AG04449 (cell line): ENCODE results near the gene TLK2.
"Not testable (repeated sequence)": the region's sequence is repeated elsewhere in the genome, so short reads cannot be mapped to it uniquely, and the experiment has no call there.

Experiments
- CTCF ChIA-PET: fragments of 350-600 bp; formaldehyde crosslinking; extraction: SDS; loops from one replicate; lab custom pipeline; 2021; ENCODE audit warnings: antibody characterized with exemption; lab: Yijun Ruan, JAX
- POLR2A ChIA-PET: fragments of 400-600, 350-600 bp; formaldehyde crosslinking; extraction: SDS; loops from one replicate; lab custom pipeline; 2020; ENCODE audit warnings: antibody characterized with exemption, inconsistent platforms; lab: Yijun Ruan, JAX
- DNase-seq: peaks from one replicate; pipeline ENCODE4 v3.0.0-alpha.2; 2010; ENCODE audit warnings: low read depth, low spot score
- H3K4me3 ChIP-seq: 2 replicates; pipeline ENCODE4 v1.5.1; 2011; ENCODE audit warnings: low read depth, mild to moderate bottlenecking, control low read depth, low read length
- CTCF ChIP-seq: IDR thresholded peaks from one replicate; pipeline ENCODE4 v1.5.1; 2011; ENCODE audit warnings: mild to moderate bottlenecking, moderate library complexity, low read length, control low read depth, inconsistent platforms; ENCODE audit not compliant: insufficient read depth; ENCODE audit errors: missing control alignments

The TLK2 gene

DNA sequence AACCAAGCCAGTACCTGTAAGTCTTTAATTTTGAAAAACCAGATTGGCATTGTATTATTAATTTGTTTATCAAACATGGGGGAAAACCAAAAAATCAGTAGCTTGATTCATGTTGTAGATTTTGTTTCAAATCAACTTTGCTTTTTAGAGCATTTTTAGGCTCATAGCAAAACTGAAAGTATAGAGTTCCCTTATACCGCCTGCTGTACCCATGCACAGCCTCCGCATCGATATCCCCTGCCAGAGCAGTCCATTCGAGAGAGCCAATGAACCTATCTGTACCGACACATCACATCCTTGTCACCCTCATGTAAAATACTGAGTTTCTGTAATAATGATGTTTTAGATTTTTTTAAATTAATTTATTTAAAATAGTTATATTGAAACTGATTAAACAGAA lies 132.7 kb downstream of the TLK2 start:
- TF ChIP-seq CTCF: no peak
- H3K4me3 ChIP-seq: no peak overlapping the region
- no peak for DNase-seq
- POLR2A ChIA-PET: no interaction called here
- CTCF ChIA-PET: no interaction called here

- POLR2A ChIA-PET: no interaction called here
- no peak for TF ChIP-seq CTCF
- DNase-seq: no peak
- H3K4me3 ChIP-seq: no peak overlapping the region
- CTCF ChIA-PET: no interaction called here
These were observed 133.1 kb downstream of the TLK2 start for GRCh38 chr17:62611728-62612127.

GRCh38 chr17:62612289-62612688 lies 133.7 kb downstream of the TLK2 start:
- POLR2A ChIA-PET: not testable (repeated sequence)

GRCh38 chr17:62613095-62613494 lies 134.5 kb downstream of the TLK2 start:
- DNase-seq, H3K4me3 ChIP-seq: not testable (repeated sequence)
- ChIA-PET POLR2A (interaction anchor here (1.7 kb wide), 1 partner anchor 16 kb away, joined by 6 read pairs; no protein-coding TSS in a partner anchor), CTCF (interaction anchor here (1.3 kb wide), 1 partner anchor 12 kb away, joined by 4 read pairs; no protein-coding TSS in a partner anchor)

More at GRCh38 chr17:62612289-62612688, 133.7 kb downstream of the TLK2 start:
- DNase-seq, CTCF ChIA-PET, H3K4me3 ChIP-seq: not testable (repeated sequence)

- H3K4me3 ChIP-seq: no peak overlapping the region
- TF ChIP-seq CTCF: no peak
- POLR2A ChIA-PET: interaction anchor here (1.7 to 2.0 kb wide), 2 partner anchors 13 to 15 kb away, joined by 5 to 6 read pairs; no protein-coding TSS in a partner anchor
- CTCF ChIA-PET: interaction anchor here (0.8 to 1.3 kb wide), 2 partner anchors 10 to 13 kb away, joined by 3 to 4 read pairs; no protein-coding TSS in a partner anchor
- DNase-seq: peak; percentile 70
These were observed 135.5 kb downstream of the TLK2 start for GRCh38 chr17:62614142-62614541.

- no peak for TF ChIP-seq CTCF
- POLR2A ChIA-PET: interaction anchor here (2.0 kb wide), 1 partner anchor 11 kb away, joined by 5 read pairs; no protein-coding TSS in a partner anchor
- no peak for DNase-seq
- no peak overlapping the region for H3K4me3 ChIP-seq
- CTCF ChIA-PET: no interaction called here
These were observed 136.9 kb downstream of the TLK2 start for GRCh38 chr17:62615503-62615902.

GRCh38 chr17:62616993-62617893 lies 138.6 kb downstream of the TLK2 start:
- POLR2A ChIA-PET: interaction anchor here (1.0 kb wide), 1 partner anchor 12 kb away, joined by 4 read pairs; no protein-coding TSS in a partner anchor
- CTCF ChIA-PET: no interaction called here
- TF ChIP-seq CTCF: no peak
- H3K4me3 ChIP-seq: no peak overlapping the region
- no peak for DNase-seq
